Measurements from ENCODE around the gene CDHR1.

Gene CDHR1

GRCh38 chr10:84198206-84198915 lies 4.0 kb downstream of the CDHR1 start:
- FAIRE-seq (no peak), DNase-seq (ENCODE audit: low spot score) (no peak)

- DNase-seq (ENCODE audit: low spot score) (no peak), FAIRE-seq (no peak)
These were observed 6.4 kb downstream of the CDHR1 start for GRCh38 chr10:84200537-84201243.

- FAIRE-seq (no peak), DNase-seq (ENCODE audit: low spot score) (no peak)
These were observed 6.9 kb downstream of the CDHR1 start for GRCh38 chr10:84201244-84201606.

GRCh38 chr10:84201682-84202081 lies 7.3 kb downstream of the CDHR1 start:
- FAIRE-seq = no peak
- DNase-seq (ENCODE audit: low spot score) = no peak

GRCh38 chr10:84202349-84202748 lies 8.0 kb downstream of the CDHR1 start:
- DNase-seq (ENCODE audit: low spot score) (no peak), FAIRE-seq (no peak)

DNA sequence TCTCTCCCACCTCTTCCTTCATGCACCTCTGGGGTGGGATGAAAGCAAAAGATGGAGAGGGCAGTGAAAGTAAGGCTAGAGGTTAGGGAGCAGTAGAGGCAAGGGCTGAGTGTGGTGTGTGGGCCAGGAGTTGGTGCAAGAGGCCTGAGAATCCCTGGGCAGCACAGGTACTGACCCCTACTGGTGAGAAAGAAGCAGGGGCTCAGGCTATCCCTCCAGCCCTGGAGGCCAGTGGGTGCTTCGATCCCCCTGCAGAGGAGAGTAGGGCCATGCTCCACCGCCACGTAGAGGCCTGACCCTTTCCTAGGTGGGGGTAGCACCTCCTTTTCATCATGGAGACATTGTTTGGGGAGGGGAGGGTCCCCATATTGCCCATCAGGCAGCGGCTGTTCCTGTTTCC lies 9.8 kb downstream of the CDHR1 start:
- FAIRE-seq = no peak

DNA sequence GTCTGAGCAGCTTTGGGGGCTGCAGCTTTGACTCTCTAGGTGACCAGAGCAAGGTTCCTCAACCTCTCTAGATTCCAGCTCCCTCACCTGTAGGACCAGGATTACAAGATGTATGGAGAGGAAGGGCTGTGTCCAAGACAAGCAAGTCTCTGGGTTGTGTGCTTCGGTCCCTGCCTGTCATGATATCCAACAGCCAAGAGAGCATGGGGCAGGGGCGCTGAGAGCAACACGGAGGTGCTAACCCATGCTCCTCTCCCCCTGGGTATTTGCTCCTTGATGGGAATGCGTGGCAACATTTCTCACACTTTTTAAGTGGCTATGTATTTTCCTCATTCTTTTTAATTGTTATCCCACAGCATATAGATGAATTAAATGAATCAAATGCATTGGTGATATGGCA lies 10.3 kb downstream of the CDHR1 start:
- no peak for FAIRE-seq
- DNase-seq (ENCODE audit: low spot score) = no peak

More for the DNA sequence above, 9.8 kb downstream of the CDHR1 start:
- DNase-seq (ENCODE audit: low spot score) = peak; percentile 30

DNA sequence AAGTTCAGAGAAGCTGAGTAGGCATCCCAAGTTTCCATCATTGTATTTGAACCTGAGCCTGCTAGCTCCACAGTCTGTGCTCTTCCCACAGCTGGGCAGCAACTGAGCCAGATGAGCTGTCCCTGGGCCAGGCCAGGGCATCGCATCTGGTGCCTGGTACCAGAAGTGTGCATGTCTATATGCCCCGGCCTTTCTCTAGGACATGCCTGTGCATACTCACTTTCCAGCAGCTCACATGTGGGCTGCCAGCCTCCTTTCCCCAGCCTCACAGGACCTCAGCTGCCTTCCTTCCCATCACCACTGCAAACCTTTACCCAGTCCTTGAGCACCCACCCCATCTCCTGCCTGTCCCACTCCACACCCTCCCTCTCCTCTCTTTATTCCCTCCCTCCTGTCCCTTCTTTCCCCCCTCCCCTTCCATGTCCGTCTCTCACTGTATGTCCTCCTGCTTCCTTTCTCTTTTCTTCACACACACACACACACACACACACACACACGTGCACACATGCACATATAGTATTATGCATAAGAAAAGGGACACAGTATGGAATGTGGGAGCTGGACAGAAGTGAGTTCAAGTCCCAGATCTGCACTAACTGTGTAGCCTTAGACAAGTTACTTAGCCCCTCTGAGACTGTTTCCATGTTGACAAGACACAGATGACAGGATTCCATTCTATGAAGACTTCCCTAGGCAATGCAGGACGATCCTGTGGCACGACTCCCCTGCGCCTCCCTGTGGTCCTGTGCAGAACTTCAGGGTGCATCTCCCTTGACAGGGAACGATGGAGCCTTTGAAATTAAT lies 10.9 kb downstream of the CDHR1 start:
- FAIRE-seq (peak; percentile 59), DNase-seq (ENCODE audit: low spot score) (peak; percentile 55)

GRCh38 chr10:84205853-84206525 lies 11.7 kb downstream of the CDHR1 start:
- DNase-seq (ENCODE audit: low spot score) (no peak), FAIRE-seq (no peak)

DNA sequence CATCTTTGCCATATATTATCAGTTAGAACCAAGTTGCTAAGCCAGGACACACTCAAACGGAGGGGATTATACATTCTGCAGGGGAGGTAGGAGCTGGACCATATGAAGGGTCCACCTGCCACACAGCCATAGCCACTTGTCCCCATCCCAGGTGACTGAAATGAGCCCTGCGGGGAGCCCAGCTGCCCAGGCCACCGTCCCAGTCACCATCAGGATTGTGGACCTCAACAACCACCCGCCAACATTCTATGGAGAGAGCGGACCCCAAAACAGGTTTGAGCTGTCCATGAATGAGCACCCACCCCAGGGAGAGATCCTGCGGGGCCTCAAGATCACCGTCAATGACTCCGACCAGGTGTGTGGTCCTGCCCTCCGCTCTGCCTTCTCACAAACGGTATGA lies 13.7 kb downstream of the CDHR1 start:
- DNase-seq (ENCODE audit: low spot score) = no peak
- FAIRE-seq = no peak

DNA sequence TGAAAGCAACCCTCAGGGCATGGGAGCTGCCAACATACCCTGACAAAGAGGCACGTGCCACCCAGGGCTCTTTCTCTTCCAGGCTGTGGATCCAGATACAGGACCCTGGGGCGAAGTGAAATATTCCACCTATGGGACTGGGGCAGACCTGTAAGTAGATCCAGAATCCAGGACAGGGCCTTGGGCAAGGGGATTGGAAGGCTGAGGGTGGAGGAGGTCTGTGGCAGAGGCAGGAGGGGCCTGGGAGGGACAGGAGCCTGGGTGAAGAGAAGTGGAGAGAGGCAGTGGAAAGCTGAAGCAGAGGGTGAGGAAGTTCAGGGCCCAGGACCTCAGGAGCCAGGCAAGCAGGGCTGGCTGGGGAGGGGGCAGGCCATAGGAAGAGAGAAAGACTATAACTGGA lies 17.2 kb downstream of the CDHR1 start:
- DNase-seq (ENCODE audit: low spot score) (no peak), FAIRE-seq (no peak)

DNA sequence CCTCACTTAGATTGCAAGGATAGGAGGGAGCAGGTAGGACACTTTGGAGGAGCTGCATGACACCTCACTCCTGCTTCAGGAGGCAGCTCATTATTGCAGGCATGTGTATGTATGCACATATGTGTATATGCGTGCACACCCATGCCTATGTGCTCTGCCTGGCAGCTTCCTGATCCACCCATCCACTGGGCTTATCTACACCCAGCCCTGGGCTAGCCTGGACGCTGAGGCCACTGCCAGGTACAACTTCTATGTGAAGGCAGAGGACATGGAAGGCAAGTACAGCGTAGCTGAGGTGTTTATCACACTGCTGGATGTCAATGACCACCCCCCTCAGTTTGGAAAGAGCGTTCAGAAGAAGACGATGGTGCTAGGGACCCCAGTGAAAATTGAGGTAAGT lies 17.7 kb downstream of the CDHR1 start:
- FAIRE-seq = peak; percentile 9

GRCh38 chr10:84213076-84213475 lies 18.7 kb downstream of the CDHR1 start:
- DNase-seq (ENCODE audit: low spot score) (no peak), FAIRE-seq (no peak)

More for the DNA sequence above, 17.7 kb downstream of the CDHR1 start:
- DNase-seq (ENCODE audit: low spot score) = no peak

DNA sequence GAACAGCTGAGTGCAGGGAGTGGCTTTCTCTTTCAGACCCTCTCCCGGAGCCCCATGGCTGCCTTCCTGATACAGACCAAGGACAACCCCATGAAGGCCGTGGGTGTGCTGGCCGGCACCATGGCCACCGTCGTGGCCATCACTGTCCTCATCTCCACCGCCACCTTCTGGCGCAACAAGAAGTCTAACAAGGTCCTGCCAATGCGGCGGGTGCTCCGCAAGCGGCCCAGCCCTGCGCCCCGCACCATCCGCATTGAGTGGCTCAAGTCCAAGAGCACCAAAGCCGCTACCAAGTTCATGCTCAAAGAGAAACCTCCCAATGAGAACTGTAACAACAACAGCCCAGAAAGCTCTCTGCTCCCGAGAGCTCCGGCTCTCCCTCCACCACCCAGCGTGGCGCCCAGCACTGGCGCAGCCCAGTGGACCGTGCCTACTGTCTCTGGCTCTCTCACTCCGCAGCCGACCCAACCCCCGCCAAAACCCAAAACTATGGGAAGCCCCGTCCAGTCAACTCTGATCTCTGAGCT lies 19.8 kb downstream of the CDHR1 start:
- no peak for FAIRE-seq
- DNase-seq (ENCODE audit: low spot score) = no peak

DNA sequence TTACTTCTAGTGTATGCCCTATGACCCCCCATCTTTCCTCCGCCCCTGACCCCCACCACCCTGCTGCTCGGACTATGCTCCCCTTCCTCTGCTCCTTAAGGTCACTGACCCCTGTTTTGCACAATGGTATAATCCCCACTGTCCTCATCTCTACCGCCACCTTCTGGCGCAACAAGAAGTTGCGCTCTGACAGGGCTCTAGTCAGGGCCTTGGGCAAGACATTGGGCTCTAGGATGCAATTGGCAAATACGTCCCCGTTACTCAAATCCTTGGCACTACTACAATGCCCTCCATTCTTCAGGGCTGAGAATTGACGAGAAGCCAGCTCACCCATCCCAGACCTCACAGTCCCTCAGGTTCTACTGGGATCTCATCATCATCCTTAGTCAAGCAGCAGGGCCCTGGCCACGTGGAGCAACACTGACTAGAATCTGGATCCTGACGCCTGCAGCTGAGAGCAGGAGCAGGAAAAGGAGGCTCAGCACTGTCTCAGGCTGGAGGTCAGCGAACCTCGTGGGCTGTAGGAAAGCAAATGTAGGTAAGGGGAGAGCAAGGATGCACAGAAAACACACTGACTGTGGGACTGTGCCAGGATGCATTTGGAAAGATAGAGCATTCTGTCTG lies 20.4 kb downstream of the CDHR1 start:
- DNase-seq (ENCODE audit: low spot score) = peak; percentile 30
- no peak for FAIRE-seq

GRCh38 chr10:84216834-84217233 lies 22.5 kb downstream of the CDHR1 start:
- FAIRE-seq = no peak
- DNase-seq (ENCODE audit: low spot score) = no peak

- FAIRE-seq (no peak), DNase-seq (ENCODE audit: low spot score) (no peak)
These were observed 23.4 kb downstream of the CDHR1 start for GRCh38 chr10:84217746-84218145.

DNA sequence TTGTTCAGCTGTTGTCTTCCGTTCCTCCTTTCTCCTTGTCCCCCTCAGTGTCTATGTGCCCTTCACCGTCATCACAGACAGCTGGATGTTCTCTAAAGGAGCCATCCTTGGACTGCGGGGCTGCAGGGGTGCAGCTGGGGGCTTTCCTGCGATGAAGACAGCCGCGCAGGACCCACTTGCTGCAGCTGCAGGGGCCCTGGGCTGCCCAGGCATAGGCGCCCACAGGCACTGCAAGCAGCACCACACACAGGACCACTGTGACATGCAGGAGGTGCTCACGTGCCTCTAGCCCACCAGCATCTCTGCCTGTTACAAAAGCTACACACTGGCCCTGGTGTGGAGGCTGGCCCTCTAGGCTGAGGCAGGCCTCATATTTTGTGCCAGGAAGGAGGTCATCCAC lies 27.6 kb downstream of the CDHR1 start:
- FAIRE-seq = no peak
- no peak for DNase-seq (ENCODE audit: low spot score)

DNA sequence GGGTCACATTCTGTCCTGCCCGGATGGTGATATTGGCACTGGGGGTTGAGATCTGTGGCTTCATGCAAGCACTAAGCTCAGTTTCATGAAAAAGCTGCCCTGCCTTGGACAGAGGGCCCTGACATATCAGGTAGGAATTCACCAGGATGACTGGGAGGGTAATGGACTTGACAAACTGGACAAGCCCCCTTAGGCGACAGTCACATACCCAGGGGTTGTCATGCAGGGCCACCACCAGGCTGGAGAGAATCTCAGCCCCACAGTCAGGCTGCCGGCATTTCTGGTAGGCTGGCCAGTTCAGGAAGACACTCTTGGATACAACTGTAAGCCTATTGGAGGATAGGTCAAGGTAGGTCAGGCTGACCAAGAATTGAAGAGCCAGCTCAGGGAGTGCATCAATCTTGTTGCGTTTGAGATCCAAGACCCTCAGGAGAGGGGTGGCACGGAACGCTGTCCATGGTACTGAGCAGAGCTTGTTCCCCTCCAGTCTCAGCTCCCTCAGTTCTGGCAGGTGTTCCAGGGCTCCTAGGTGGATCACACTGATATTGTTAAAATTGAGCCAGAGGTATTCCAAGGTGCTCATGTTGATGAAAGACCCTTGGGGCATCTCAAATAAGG lies 30.2 kb downstream of the CDHR1 start:
- FAIRE-seq (no peak), DNase-seq (ENCODE audit: low spot score) (peak; percentile 25)

DNA sequence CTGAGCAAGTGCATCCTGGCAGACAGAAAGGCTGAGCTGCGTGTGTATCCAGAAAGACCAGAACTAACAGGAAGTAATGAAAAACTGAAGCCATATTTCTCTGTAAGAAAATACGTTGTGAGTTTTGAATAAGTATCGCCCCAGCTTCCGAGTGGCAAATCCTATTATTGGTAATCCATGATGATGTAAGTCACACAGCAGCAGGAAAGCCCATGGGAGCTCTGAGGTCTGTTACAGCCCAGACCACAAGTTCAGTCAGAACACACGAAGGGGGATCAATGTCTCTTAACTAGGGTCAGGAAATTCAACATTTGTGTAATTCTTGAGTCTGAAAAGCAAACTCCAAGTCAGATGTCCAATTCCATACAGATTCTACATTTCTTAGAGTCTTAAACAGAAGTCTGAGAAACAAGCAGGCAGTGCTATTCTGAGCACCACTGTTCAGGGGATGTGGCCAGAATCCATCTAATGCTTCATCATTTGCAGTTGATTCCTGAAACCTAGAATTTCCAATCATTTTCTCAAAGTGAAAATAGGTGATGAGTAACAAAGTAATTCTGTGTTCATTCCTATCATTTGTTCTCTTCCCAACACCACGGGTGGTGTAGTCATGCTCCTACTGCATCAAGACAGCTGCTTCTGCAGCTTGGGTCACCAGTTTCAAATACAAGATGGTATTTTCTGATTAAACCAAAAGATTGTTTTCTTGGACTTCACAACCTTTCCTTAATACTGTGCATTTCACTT lies 31.3 kb downstream of the CDHR1 start, which contains the start of gene LRIT2:
LRIT2 (minus strand) TSS at position 118 of the 747 bp plus-strand sequence; CDS start at position 94, 24 bp downstream.
- no peak for DNase-seq (ENCODE audit: low spot score)
- FAIRE-seq = no peak
